Ishikawa (cell line): ENCODE results near the gene DPYD.

Experiments used
- EGR1 ChIP-seq: IDR thresholded peaks from 2 replicates; pipeline ENCODE4 v1.6.1; 2012
- EP300 ChIP-seq: IDR thresholded peaks from 2 replicates; pipeline ENCODE4 v1.6.1; 2012; ENCODE audit warnings: borderline replicate concordance
- NFIC ChIP-seq: IDR thresholded peaks from 2 replicates; pipeline ENCODE4 v1.6.1; 2012
- REST ChIP-seq: IDR thresholded peaks from 2 replicates; pipeline ENCODE4 v1.6.1; 2012; ENCODE audit warnings: low read depth, mild to moderate bottlenecking
- TAF1 ChIP-seq: IDR thresholded peaks from 2 replicates; pipeline ENCODE4 v1.6.1; 2012; ENCODE audit warnings: low read depth, mild to moderate bottlenecking
- TCF12 ChIP-seq: IDR thresholded peaks from 2 replicates; pipeline ENCODE4 v1.6.1; 2012; ENCODE audit warnings: low read depth
- TEAD4 ChIP-seq: IDR thresholded peaks from 2 replicates; pipeline ENCODE4 v1.6.1; 2012
- YY1 ChIP-seq: IDR thresholded peaks from 2 replicates; pipeline ENCODE4 v1.6.1; 2012; ENCODE audit warnings: low read depth
- TF ChIP-seq, protein P1 (sequence below): IDR thresholded peaks from 2 replicates; pipeline ENCODE4 v1.6.1; 2012
- TF ChIP-seq, protein P2 (sequence below): IDR thresholded peaks from 2 replicates; pipeline ENCODE4 v1.6.1; 2012

- TF ChIP-seq TEAD4, result no peak
- no peak for TF ChIP-seq NFIC
- TF ChIP-seq, protein P1, sequence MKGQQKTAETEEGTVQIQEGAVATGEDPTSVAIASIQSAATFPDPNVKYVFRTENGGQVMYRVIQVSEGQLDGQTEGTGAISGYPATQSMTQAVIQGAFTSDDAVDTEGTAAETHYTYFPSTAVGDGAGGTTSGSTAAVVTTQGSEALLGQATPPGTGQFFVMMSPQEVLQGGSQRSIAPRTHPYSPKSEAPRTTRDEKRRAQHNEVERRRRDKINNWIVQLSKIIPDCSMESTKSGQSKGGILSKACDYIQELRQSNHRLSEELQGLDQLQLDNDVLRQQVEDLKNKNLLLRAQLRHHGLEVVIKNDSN, result no peak
- TF ChIP-seq, protein P2, sequence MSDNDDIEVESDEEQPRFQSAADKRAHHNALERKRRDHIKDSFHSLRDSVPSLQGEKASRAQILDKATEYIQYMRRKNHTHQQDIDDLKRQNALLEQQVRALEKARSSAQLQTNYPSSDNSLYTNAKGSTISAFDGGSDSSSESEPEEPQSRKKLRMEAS, result no peak
- no peak for TF ChIP-seq TAF1
- no peak for TF ChIP-seq TCF12
- TF ChIP-seq EP300, result no peak
- TF ChIP-seq REST, result no peak
- no peak for TF ChIP-seq EGR1
- no peak for TF ChIP-seq YY1
Observed at GRCh38 chr1:97094247-97094972, 826.4 kb downstream of the DPYD start.
